ENCODE data around the gene WDFY4.

WDFY4 gene

GRCh38 chr10:48937796-48938195 is 253.1 kb downstream of the WDFY4 start:
- Mint-ChIP-seq H3K4me1 (ENCODE audit: low read depth) (peaks cover under 1% of the 10 kb centered on the region), H3K36me3 (ENCODE audit: low read depth) (peaks cover 90% of the 10 kb centered on the region), H3K9me3 (no peaks in the 10 kb centered on the region), H3K27me3 (no peaks in the 10 kb centered on the region), H3K27ac (no peak overlapping the region), H3K4me3 (no peak overlapping the region)
- intact Hi-C loops (cut with micrococcal nuclease) = no loop called here

GRCh38 chr10:48938281-48938680 is 253.6 kb downstream of the WDFY4 start:
- intact Hi-C loops (cut with micrococcal nuclease) = no loop called here
- Mint-ChIP-seq H3K27ac (no peak overlapping the region), H3K9me3 (no peaks in the 10 kb centered on the region), H3K27me3 (no peaks in the 10 kb centered on the region), H3K4me3 (no peak overlapping the region), H3K4me1 (ENCODE audit: low read depth) (no peaks in the 10 kb centered on the region), H3K36me3 (ENCODE audit: low read depth) (peaks cover 90% of the 10 kb centered on the region)

GRCh38 chr10:48938990-48939536 is 254.4 kb downstream of the WDFY4 start:
- H3K4me1 Mint-ChIP-seq (ENCODE audit: low read depth) = no peaks in the 10 kb centered on the region
- intact Hi-C loops (cut with micrococcal nuclease) = no loop called here
- no peak overlapping the region for H3K27ac Mint-ChIP-seq
- H3K27me3 Mint-ChIP-seq = no peaks in the 10 kb centered on the region
- H3K9me3 Mint-ChIP-seq = no peaks in the 10 kb centered on the region
- peaks cover 90% of the 10 kb centered on the region for H3K36me3 Mint-ChIP-seq (ENCODE audit: low read depth)
- no peak overlapping the region for H3K4me3 Mint-ChIP-seq

- H3K27ac Mint-ChIP-seq = no peak within 1 kb of the TSS
- no peak within 1 kb of the TSS for H3K4me3 Mint-ChIP-seq
- no peaks in the 10 kb centered on the region for H3K4me1 Mint-ChIP-seq (ENCODE audit: low read depth)
- H3K36me3 Mint-ChIP-seq (ENCODE audit: low read depth) = peaks cover 92% of the 10 kb centered on the region
- intact Hi-C loops (cut with micrococcal nuclease) = no loop called here
- H3K27me3 Mint-ChIP-seq = no peaks in the 10 kb centered on the region
- H3K9me3 Mint-ChIP-seq = no peaks in the 10 kb centered on the region
Measured at GRCh38 chr10:48939790-48940325, 255.2 kb downstream of the WDFY4 start, which contains the start of gene LRRC18. Gene LRRC18, minus strand, starts transcription at chr10:48939840. Its CDS starts 25,685 bp downstream, at chr10:48914155.

GRCh38 chr10:48940372-48940771 is 255.7 kb downstream of the WDFY4 start:
- intact Hi-C loops (cut with micrococcal nuclease) = no loop called here
- Mint-ChIP-seq H3K9me3 (no peaks in the 10 kb centered on the region), H3K27ac (no peak overlapping the region), H3K27me3 (no peaks in the 10 kb centered on the region), H3K4me3 (no peak overlapping the region), H3K4me1 (ENCODE audit: low read depth) (no peaks in the 10 kb centered on the region), H3K36me3 (ENCODE audit: low read depth) (peaks cover 92% of the 10 kb centered on the region)

- H3K4me1 Mint-ChIP-seq (ENCODE audit: low read depth) = no peaks in the 10 kb centered on the region
- intact Hi-C loops (cut with micrococcal nuclease) = no loop called here
- H3K27ac Mint-ChIP-seq = no peak overlapping the region
- H3K27me3 Mint-ChIP-seq = no peaks in the 10 kb centered on the region
- peaks cover 94% of the 10 kb centered on the region for H3K36me3 Mint-ChIP-seq (ENCODE audit: low read depth)
- H3K9me3 Mint-ChIP-seq = no peaks in the 10 kb centered on the region
- no peak overlapping the region for H3K4me3 Mint-ChIP-seq
Measured at GRCh38 chr10:48940958-48941357, 256.3 kb downstream of the WDFY4 start.

GRCh38 chr10:48941427-48942075 is 256.9 kb downstream of the WDFY4 start:
- no peak overlapping the region for H3K27ac Mint-ChIP-seq
- H3K36me3 Mint-ChIP-seq (ENCODE audit: low read depth) = peaks cover 100% of the 10 kb centered on the region
- H3K9me3 Mint-ChIP-seq = no peaks in the 10 kb centered on the region
- no peaks in the 10 kb centered on the region for H3K4me1 Mint-ChIP-seq (ENCODE audit: low read depth)
- intact Hi-C loops (cut with micrococcal nuclease) = no loop called here
- no peak overlapping the region for H3K4me3 Mint-ChIP-seq
- no peaks in the 10 kb centered on the region for H3K27me3 Mint-ChIP-seq

- Mint-ChIP-seq H3K36me3 (ENCODE audit: low read depth) (peaks cover 100% of the 10 kb centered on the region), H3K27ac (no peak overlapping the region), H3K4me3 (no peak overlapping the region), H3K4me1 (ENCODE audit: low read depth) (no peaks in the 10 kb centered on the region), H3K27me3 (no peaks in the 10 kb centered on the region), H3K9me3 (no peaks in the 10 kb centered on the region)
- intact Hi-C loops (cut with micrococcal nuclease) = no loop called here
Measured at GRCh38 chr10:48943096-48943495, 258.4 kb downstream of the WDFY4 start.

- Mint-ChIP-seq H3K9me3 (no peaks in the 10 kb centered on the region), H3K27me3 (no peaks in the 10 kb centered on the region), H3K4me3 (no peak overlapping the region), H3K4me1 (ENCODE audit: low read depth) (no peaks in the 10 kb centered on the region), H3K27ac (no peak overlapping the region), H3K36me3 (ENCODE audit: low read depth) (peaks cover 100% of the 10 kb centered on the region)
- intact Hi-C loops (cut with micrococcal nuclease) = no loop called here
Measured at GRCh38 chr10:48944171-48944570, 259.5 kb downstream of the WDFY4 start.

GRCh38 chr10:48945441-48946130 is 260.9 kb downstream of the WDFY4 start:
- Mint-ChIP-seq H3K9me3 (no peaks in the 10 kb centered on the region), H3K4me3 (no peak overlapping the region), H3K36me3 (ENCODE audit: low read depth) (peaks cover 100% of the 10 kb centered on the region), H3K4me1 (ENCODE audit: low read depth) (no peaks in the 10 kb centered on the region), H3K27ac (no peak overlapping the region), H3K27me3 (no peaks in the 10 kb centered on the region)
- intact Hi-C loops (cut with micrococcal nuclease) = no loop called here

GRCh38 chr10:48946332-48946731 is 261.7 kb downstream of the WDFY4 start:
- Mint-ChIP-seq H3K4me3 (no peak overlapping the region), H3K27me3 (no peaks in the 10 kb centered on the region), H3K27ac (no peak overlapping the region), H3K4me1 (ENCODE audit: low read depth) (no peaks in the 10 kb centered on the region), H3K36me3 (ENCODE audit: low read depth) (peaks cover 100% of the 10 kb centered on the region), H3K9me3 (no peaks in the 10 kb centered on the region)
- intact Hi-C loops (cut with micrococcal nuclease) = no loop called here

GRCh38 chr10:48946891-48947500 is 262.3 kb downstream of the WDFY4 start:
- intact Hi-C loops (cut with micrococcal nuclease) = no loop called here

GRCh38 chr10:48947690-48948469 is 263.2 kb downstream of the WDFY4 start:
- Mint-ChIP-seq H3K9me3 (no peaks in the 10 kb centered on the region), H3K36me3 (ENCODE audit: low read depth) (peaks cover 100% of the 10 kb centered on the region), H3K4me1 (ENCODE audit: low read depth) (no peaks in the 10 kb centered on the region), H3K4me3 (no peak overlapping the region), H3K27me3 (no peaks in the 10 kb centered on the region), H3K27ac (no peak overlapping the region)
- intact Hi-C loops (cut with micrococcal nuclease) = no loop called here

More at GRCh38 chr10:48946891-48947500, 262.3 kb downstream of the WDFY4 start:
- Mint-ChIP-seq H3K27ac (no peak overlapping the region), H3K4me1 (ENCODE audit: low read depth) (no peaks in the 10 kb centered on the region), H3K4me3 (no peak overlapping the region), H3K9me3 (no peaks in the 10 kb centered on the region), H3K36me3 (ENCODE audit: low read depth) (peaks cover 100% of the 10 kb centered on the region), H3K27me3 (no peaks in the 10 kb centered on the region)
